Transverse colon (tissue), 4 donors: ENCODE results near the gene LGI2. TPM values are rescaled to one million over a fixed set of nuclear protein-coding genes. Genes with fewer than 3 reads are reported as not detected.

Experiments used
- DNase-seq: peaks from one replicate; pipeline ENCODE4 v3.0.0-alpha.2; 2019
- H3K27ac ChIP-seq, 4 donors: fragments of 200-600 bp; sonication (generic); 2 replicates each; pipeline ENCODE4 v1.5.1; 2016 to 2018; ENCODE audit warnings: inconsistent platforms in 4 of 4
- H3K27me3 ChIP-seq: fragments of 200-600 bp; sonication (generic); 2 replicates; pipeline ENCODE4 v1.5.1; 2017; ENCODE audit warnings: inconsistent platforms
- H3K36me3 ChIP-seq, 4 donors: fragments of 200-600 bp; sonication (generic); 2 replicates each; pipeline ENCODE4 v1.5.1; 2017 to 2019; ENCODE audit warnings: inconsistent platforms in 4 of 4
- H3K4me1 ChIP-seq, 4 donors: fragments of 200-600 bp; sonication (generic); 2 replicates each; pipeline ENCODE4 v1.5.1; 2017 to 2020; ENCODE audit warnings: inconsistent platforms in 4 of 4
- H3K4me3 ChIP-seq, 4 donors: fragments of 200-600 bp; sonication (generic); 1 replicate in 1 of 4; 2 replicates in 3 of 4; pipeline versions ENCODE4 v1.5.1 to v1.6.1; 2017 to 2019; ENCODE audit warnings: inconsistent platforms in 4 of 4
- H3K9me3 ChIP-seq, 2 donors: fragments of 200-600 bp; sonication (generic); 2 replicates each; pipeline ENCODE4 v1.5.1; 2017 to 2019; ENCODE audit warnings: inconsistent platforms in 2 of 2
- CTCF ChIP-seq, 5 experiments: fragments of 200-600 bp in 3 of 5; fragments of 450-650 bp in 2 of 5; sonication (generic) in 3 of 5; IDR thresholded peaks; 1 replicate in 2 of 5; 2 replicates in 3 of 5; pipeline ENCODE4 v1.5.1; 2016 to 2017; ENCODE audit warnings: antibody characterized with exemption in 5 of 5, inconsistent platforms in 3 of 5, mild to moderate bottlenecking in 2 of 5, moderate library complexity in 1 of 5
- EP300 ChIP-seq: sonication (generic); formaldehyde crosslinking; IDR thresholded peaks from one replicate; pipeline ENCODE4 v1.6.1; 2017; ENCODE audit warnings: antibody characterized with exemption, low read depth
- POLR2A ChIP-seq: fragments of 450-650 bp; IDR thresholded peaks from one replicate; pipeline ENCODE4 v1.6.1; 2016; ENCODE audit warnings: antibody characterized with exemption, mild to moderate bottlenecking, moderate library complexity
- POLR2AphosphoS5 ChIP-seq, 3 donors: sonication (generic); formaldehyde crosslinking; IDR thresholded peaks; one replicate each; pipeline ENCODE4 v1.6.1; 2016; ENCODE audit warnings: antibody characterized with exemption in 3 of 3
- WGBS, 2 donors: methylation state at CpG; one replicate each; pipeline ENCODE4 v1.1.5; 2018; ENCODE audit warnings: low coverage in 1 of 2; 5-methylcytosine and 5-hydroxymethylcytosine counted together
- in situ Hi-C, 4 donors: fragments of 200-750 bp; cut with MboI; loops; one replicate each; pipeline versions ENCODE4 v1.15.0 to v1.15.1; 2017; ENCODE audit warnings: low sequenced_read_pairs in 3 of 4, low pct_ligation_motif_present in 1 of 4, low pct_unique_long_range_greater_than_20kb in 1 of 4
- intact Hi-C: fragments of 100-400 bp; cut with DNase I; formaldehyde crosslinking; loops from one replicate; pipeline ENCODE4 v1.15.1; 2023; ENCODE audit warnings: low total_unique reads
- total RNA-seq, 4 donors: library from RNA; depleted of rRNA; stranded (reverse); fragments of >200 nt; gene quantifications; one replicate each; pipeline ENCODE4 v1.1.0, GENCODE V29; 2016

The LGI2 gene
- total RNA-seq, 4 donors from 2014 or later: 0.32 to 0.75 (median 0.41) TPM; not detected in 1

DNA sequence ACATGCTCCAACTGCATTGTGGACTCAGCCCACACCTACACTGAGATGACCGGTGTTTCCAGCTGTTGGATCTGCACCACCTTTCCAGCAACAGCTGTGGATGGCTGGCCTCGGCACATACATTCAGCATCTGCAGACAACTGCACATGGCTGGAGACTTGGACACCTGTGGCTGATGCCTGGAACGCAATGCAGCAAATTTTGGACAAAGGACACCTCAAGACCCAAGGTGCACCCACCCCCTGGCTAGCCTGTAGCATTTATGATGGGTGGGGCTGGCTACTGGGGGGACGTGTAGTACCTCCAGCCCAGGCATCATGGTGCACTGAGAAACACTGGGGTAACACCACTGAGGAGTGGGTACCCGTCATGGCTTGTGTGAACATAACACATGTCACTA, 60.6 kb downstream of the LGI2 start:
- intact Hi-C loops (no loop called here), in situ Hi-C loops (loop anchor here in 2 of 4 donors (10.0 kb wide), 2 partner anchors 395 to 485 kb away; no protein-coding TSS in a partner anchor)
- TF ChIP-seq CTCF (IDR thresholded peaks at IDR 0.05): no peak
- TF ChIP-seq EP300: no peak
- TF ChIP-seq POLR2AphosphoS5 (IDR thresholded peaks at IDR 0.05): no peak
- no peak for TF ChIP-seq POLR2A
- H3K4me3 ChIP-seq: no peak overlapping the region
- no peaks in the 10 kb centered on the region for H3K4me1 ChIP-seq
- H3K27me3 ChIP-seq: no peaks in the 10 kb centered on the region
- WGBS, 2 donors: 80 to 94% methylated on average over 1 to 2 of the region's 5 CpGs
- H3K27ac ChIP-seq: no peak overlapping the region
- H3K9me3 ChIP-seq: peaks cover 0 to 5% of the 10 kb centered on the region in 2 donors
- no peaks in the 10 kb centered on the region for H3K36me3 ChIP-seq
- DNase-seq: no peak

- DNase-seq: no peak
- TF ChIP-seq POLR2A: no peak
- no peak for TF ChIP-seq POLR2AphosphoS5 (IDR thresholded peaks at IDR 0.05)
- no peak for TF ChIP-seq CTCF (IDR thresholded peaks at IDR 0.05)
- no peak for TF ChIP-seq EP300
- Histone ChIP-seq H3K27me3 (no peaks in the 10 kb centered on the region), H3K36me3 (no peaks in the 10 kb centered on the region), H3K4me1 (no peaks in the 10 kb centered on the region), H3K9me3 (peaks cover 0 to 5% of the 10 kb centered on the region in 2 donors), H3K4me3 (no peak overlapping the region), H3K27ac (no peak overlapping the region)
- in situ Hi-C loops: no loop called here
- intact Hi-C loops: no loop called here
- WGBS, 2 donors: 94 to 100% methylated on average over 2 to 6 of the region's 6 CpGs
These were observed 61.3 kb downstream of the LGI2 start for GRCh38 chr4:24969486-24969885.

DNA sequence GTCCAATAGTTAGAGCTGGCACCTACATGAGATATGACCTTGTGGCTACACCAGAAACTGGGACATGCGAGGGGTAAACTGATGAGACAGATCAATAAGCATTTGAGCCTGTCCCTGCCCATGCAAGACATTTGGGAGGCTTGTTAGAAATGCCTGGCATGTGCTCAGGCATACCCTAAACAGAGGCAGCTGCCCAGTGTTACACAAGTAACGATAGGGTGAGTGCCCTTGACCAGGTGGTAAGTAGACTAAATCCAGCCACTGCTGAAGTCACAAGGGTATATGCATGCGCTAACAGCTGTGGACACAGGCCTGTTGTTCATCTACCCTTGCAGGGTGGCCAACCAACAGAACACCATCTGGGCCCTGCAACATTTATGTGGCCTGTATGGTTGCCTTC, 61.8 kb downstream of the LGI2 start:
- WGBS, 2 donors: 96% methylated on average over 3 of the region's 3 CpGs; no CpG with 5 or more reads in 1 of the 2 donors
- DNase-seq: no peak
- Histone ChIP-seq H3K4me3 (no peak overlapping the region), H3K9me3 (peaks cover 0 to 5% of the 10 kb centered on the region in 2 donors), H3K4me1 (no peaks in the 10 kb centered on the region), H3K36me3 (no peaks in the 10 kb centered on the region), H3K27me3 (no peaks in the 10 kb centered on the region), H3K27ac (no peak overlapping the region)
- TF ChIP-seq CTCF (IDR thresholded peaks at IDR 0.05): no peak
- TF ChIP-seq POLR2AphosphoS5 (IDR thresholded peaks at IDR 0.05): no peak
- no peak for TF ChIP-seq POLR2A
- no peak for TF ChIP-seq EP300
- in situ Hi-C loops (no loop called here), intact Hi-C loops (no loop called here)

DNA sequence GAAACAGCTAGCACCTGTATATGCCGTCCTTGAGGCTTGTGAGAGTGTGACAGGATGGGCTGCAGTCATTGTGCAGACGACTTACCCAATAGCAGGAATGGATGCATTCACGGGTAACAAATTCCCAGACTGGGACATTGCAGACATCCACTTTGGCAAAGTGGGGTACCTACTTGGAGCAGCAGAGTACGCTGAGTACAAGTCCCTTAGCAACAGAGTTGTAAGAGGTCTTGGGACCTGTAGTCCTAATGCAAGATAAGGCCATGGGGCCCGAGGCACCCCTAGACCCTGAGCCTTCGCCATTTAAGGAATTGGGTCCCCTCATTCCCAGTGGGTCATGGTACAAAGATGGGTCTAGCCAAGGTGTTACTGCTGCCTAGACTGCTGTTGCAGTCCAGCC, 62.5 kb downstream of the LGI2 start:
- in situ Hi-C loops: no loop called here
- intact Hi-C loops: no loop called here
- Histone ChIP-seq H3K27ac (no peak overlapping the region), H3K36me3 (no peaks in the 10 kb centered on the region), H3K4me3 (no peak overlapping the region), H3K9me3 (peaks cover 0 to 5% of the 10 kb centered on the region in 2 donors), H3K27me3 (no peaks in the 10 kb centered on the region), H3K4me1 (no peaks in the 10 kb centered on the region)
- no peak for DNase-seq
- TF ChIP-seq POLR2AphosphoS5 (IDR thresholded peaks at IDR 0.05) (no peak), POLR2A (no peak), EP300 (no peak), CTCF (IDR thresholded peaks at IDR 0.05) (no peak)
- WGBS, 2 donors: 92% methylated on average over 6 of the region's 6 CpGs; no CpG with 5 or more reads in 1 of the 2 donors
